ENCODE measurements around the gene C5orf22. TPM values are rescaled to one million over a fixed set of nuclear protein-coding genes. Genes with fewer than 3 reads are reported as not detected.
"Not testable (repeated sequence)": the region's sequence is repeated elsewhere in the genome, so short reads cannot be mapped to it uniquely, and the experiment has no call there.

Gene C5orf22
- total and polyA plus RNA-seq, 10 of the 15 experiments (the other 5 are each of a cell fraction or from before 2014, with no cell fraction given) = 10.5 to 35.5 (median 24.0) TPM

DNA sequence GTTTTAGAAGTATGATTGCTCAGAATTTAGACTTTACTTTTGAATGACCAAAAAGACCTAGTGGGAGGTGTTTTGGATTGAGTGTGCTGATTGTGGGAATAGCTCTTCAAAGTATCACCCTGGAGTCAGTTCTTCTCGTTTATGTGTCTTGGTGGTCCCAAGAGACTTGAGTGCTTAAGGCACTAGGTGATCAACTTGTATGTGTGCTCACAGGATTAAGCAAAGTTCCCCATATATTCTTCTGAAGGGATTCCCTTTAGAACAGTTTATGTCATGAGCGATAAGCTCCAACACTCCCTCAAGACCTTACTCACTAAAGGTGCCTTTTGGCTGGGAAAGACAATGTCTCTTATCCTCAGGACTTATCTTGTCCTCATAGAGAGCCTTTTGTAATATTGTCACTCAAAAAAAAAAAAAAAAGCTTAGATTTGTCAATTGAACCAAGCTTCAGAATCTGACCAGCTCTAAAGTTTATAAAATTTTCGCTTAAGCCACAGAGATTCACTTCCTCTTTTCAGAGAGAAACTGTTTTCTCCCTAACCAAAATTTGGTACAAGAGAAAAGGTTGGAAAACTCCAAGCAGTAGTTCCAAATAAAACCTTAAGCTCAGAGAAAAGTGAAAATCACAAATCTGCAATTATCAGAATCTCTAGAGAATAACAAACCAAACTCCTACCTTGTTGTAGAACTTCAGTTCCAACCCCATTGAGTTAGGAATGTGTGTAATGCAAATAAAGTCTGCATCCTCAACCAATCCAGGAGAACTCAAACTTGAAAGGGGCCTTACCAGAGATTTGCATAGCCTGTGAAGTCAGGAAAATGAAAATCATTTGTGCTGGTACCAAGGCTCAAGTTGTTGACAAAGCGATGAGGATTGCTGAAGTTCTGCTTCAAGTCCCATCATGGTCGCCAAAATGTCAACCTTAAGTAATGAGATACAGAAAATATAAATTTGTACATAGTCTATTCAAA, 66.8 kb downstream of the C5orf22 start:
- WGBS (ENCODE audit: insufficient coverage, insufficient replicate concordance, low lambda C conversion rate, missing lambda C conversion rate) = 31% methylated on average over 5 of the region's 5 CpGs
- RAD21 ChIA-PET (ENCODE audit: unreplicated experiment) = interaction anchor here (1.9 kb wide), 1 partner anchor 40 kb away, joined by 8 read pairs; the partner anchor contains the start of gene PDZD2

DNA sequence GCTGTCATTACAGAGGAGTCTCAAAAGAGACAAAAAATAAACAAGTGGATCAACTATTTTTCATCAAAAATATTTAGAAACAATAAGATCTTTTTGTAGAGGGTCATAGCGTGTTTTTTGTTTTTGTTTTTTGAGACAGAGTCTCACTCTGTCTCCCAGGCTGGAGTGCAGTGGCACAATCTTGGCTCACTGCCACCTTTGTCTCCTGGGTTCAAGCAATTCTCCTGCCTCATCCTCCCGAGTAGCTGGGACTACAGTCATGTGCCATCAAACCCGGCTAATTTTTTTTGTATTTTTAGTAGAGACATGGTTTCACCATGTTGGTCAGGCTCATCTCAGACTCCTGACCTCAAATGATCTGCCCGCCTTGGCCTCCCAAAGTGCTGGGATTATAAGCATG, 70.2 kb downstream of the C5orf22 start:
- H3K36me3 ChIP-seq (ENCODE audit: control insufficient read depth in 2 of 2, insufficient read depth in 2 of 2, low read length in 1 of 2); intact Hi-C loops (cut with micrococcal nuclease; ENCODE audit: unreplicated experiment); FAIRE-seq; H3K9me3 ChIP-seq (replicated peaks; ENCODE audit: control insufficient read depth, insufficient read depth, low read length); ATAC-seq; H3K4me3 ChIP-seq; H3K27me3 ChIP-seq (replicated peaks in 1 of 2; ENCODE audit: control insufficient read depth in 2 of 2, insufficient read depth in 2 of 2, low read length in 1 of 2); in situ Hi-C loops (cut with MboI); BruUV-seq (replicated peaks); POLR2A ChIA-PET; H4K20me1 ChIP-seq (ENCODE audit: control insufficient read depth, insufficient read depth); H3K4me1 ChIP-seq (ENCODE audit: control insufficient read depth, insufficient read depth, low read length); H2AFZ ChIP-seq (ENCODE audit: control insufficient read depth, low read depth, low read length); CTCF ChIA-PET; DNase-seq (ENCODE audit: low read depth, low spot score); H3K4me2 ChIP-seq (ENCODE audit: control insufficient read depth, insufficient read depth); H3K27ac ChIP-seq (ENCODE audit: control insufficient read depth, insufficient read depth); RAD21 ChIA-PET (ENCODE audit: unreplicated experiment); SMC1A ChIA-PET (ENCODE audit: uncharacterized antibody, unreplicated experiment); H3K9ac ChIP-seq (ENCODE audit: control insufficient read depth, insufficient read depth, low read length); H3K79me2 ChIP-seq (ENCODE audit: control insufficient read depth, insufficient read depth, low read length): not testable (repeated sequence)
- WGBS (ENCODE audit: insufficient coverage, insufficient replicate concordance, low lambda C conversion rate, missing lambda C conversion rate) = 8% methylated on average over 4 of the region's 4 CpGs

More for the DNA sequence above, 66.8 kb downstream of the C5orf22 start:
- no peak for TF ChIP-seq ZNF207 (IDR thresholded peaks at IDR 0.05; ENCODE audit: borderline replicate concordance)
- peak; percentile 57; the same call in 1 of the 2 replicates for TF ChIP-seq ZNF384 (IDR thresholded peaks at IDR 0.05; ENCODE audit: borderline replicate concordance, low read depth, low read length)
- TF ChIP-seq ZZZ3 (IDR thresholded peaks at IDR 0.05; ENCODE audit: control insufficient read depth, insufficient read length, low read depth) = no peak
- TF ChIP-seq, protein P1, sequence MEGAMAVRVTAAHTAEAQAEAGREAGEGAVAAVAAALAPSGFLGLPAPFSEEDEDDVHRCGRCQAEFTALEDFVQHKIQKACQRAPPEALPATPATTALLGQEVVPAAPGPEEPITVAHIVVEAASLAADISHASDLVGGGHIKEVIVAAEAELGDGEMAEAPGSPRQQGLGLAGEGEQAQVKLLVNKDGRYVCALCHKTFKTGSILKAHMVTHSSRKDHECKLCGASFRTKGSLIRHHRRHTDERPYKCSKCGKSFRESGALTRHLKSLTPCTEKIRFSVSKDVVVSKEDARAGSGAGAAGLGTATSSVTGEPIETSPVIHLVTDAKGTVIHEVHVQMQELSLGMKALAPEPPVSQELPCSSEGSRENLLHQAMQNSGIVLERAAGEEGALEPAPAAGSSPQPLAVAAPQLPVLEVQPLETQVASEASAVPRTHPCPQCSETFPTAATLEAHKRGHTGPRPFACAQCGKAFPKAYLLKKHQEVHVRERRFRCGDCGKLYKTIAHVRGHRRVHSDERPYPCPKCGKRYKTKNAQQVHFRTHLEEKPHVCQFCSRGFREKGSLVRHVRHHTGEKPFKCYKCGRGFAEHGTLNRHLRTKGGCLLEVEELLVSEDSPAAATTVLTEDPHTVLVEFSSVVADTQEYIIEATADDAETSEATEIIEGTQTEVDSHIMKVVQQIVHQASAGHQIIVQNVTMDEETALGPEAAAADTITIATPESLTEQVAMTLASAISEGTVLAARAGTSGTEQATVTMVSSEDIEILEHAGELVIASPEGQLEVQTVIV (IDR thresholded peaks at IDR 0.05; ENCODE audit: borderline replicate concordance, partially characterized antibody) = no peak
- no peak for TF ChIP-seq BHLHE40 (IDR thresholded peaks at IDR 0.05; ENCODE audit: borderline replicate concordance in 1 of 2, low read depth in 2 of 2, low read length in 1 of 2)
- no peak for TF ChIP-seq SMC3 (IDR thresholded peaks at IDR 0.05; ENCODE audit: borderline replicate concordance, low read length)
- TF ChIP-seq TAF1 (IDR thresholded peaks at IDR 0.05; ENCODE audit: borderline replicate concordance, low read depth, low read length) = no peak
- peak; percentile 33; the same call in 1 of the 2 replicates for TF ChIP-seq IKZF1 (conservative IDR thresholded peaks at IDR 0.05)
- no peak for TF ChIP-seq FOXK2 (IDR thresholded peaks at IDR 0.05)
- TF ChIP-seq IKZF2 (IDR thresholded peaks at IDR 0.05) = peak in 1 of 2 experiments; percentile 30; a peak in 2 of 4 replicates
- no peak for TF ChIP-seq KDM1A (IDR thresholded peaks at IDR 0.05; ENCODE audit: borderline replicate concordance)
- TF ChIP-seq SPI1 (IDR thresholded peaks at IDR 0.05; ENCODE audit: borderline replicate concordance, insufficient read depth, low read depth, low read length) = peak; percentile 88
- Histone ChIP-seq H4K20me1 (ENCODE audit: control insufficient read depth, insufficient read depth) (no peaks in the 10 kb centered on the region), H3K4me3 (no peak overlapping the region), H3K27ac (ENCODE audit: control insufficient read depth, insufficient read depth) (no peak overlapping the region), H3K36me3 (ENCODE audit: control insufficient read depth in 2 of 2, insufficient read depth in 2 of 2, low read length in 1 of 2) (no peaks in the 10 kb centered on the region), H3K9me3 (replicated peaks; ENCODE audit: control insufficient read depth, insufficient read depth, low read length) (no peaks in the 10 kb centered on the region), H3K9ac (ENCODE audit: control insufficient read depth, insufficient read depth, low read length) (no peak overlapping the region), H2AFZ (ENCODE audit: control insufficient read depth, low read depth, low read length) (no peak overlapping the region), H3K4me1 (ENCODE audit: control insufficient read depth, insufficient read depth, low read length) (no peaks in the 10 kb centered on the region; the same call in 1 of the 2 replicates), H3K27me3 (replicated peaks in 1 of 2; ENCODE audit: control insufficient read depth in 2 of 2, insufficient read depth in 2 of 2, low read length in 1 of 2) (no peaks in the 10 kb centered on the region; a peak in 1 of 4 replicates), H3K4me2 (ENCODE audit: control insufficient read depth, insufficient read depth) (no peak overlapping the region; the same call in 1 of the 2 replicates), H3K79me2 (ENCODE audit: control insufficient read depth, insufficient read depth, low read length) (no peaks in the 10 kb centered on the region)
- intact Hi-C loops (cut with micrococcal nuclease; ENCODE audit: unreplicated experiment) = no loop called here
- FAIRE-seq = no peak
- in situ Hi-C loops (cut with MboI) = no loop called here
- no TSS peak for BruUV-seq (replicated peaks)
- no peak; the same call in 2 of the 3 replicates for ATAC-seq
- ChIA-PET POLR2A (interaction anchor here (0.6 kb wide), 1 partner anchor 417 kb away, joined by 3 read pairs; no protein-coding TSS in a partner anchor), CTCF (interaction anchor here (0.6 to 0.9 kb wide), 3 partner anchors 37 to 432 kb away, joined by 3 read pairs; no protein-coding TSS in a partner anchor), SMC1A (ENCODE audit: uncharacterized antibody, unreplicated experiment) (interaction anchor here (0.6 to 2.2 kb wide), 3 partner anchors 10 to 69 kb away, joined by 3 to 6 read pairs (median 3); no protein-coding TSS in a partner anchor)
- DNase-seq (ENCODE audit: low read depth, low spot score) = no peak
